Measurements from ENCODE around the gene FAM149B1.

The FAM149B1 gene

DNA sequence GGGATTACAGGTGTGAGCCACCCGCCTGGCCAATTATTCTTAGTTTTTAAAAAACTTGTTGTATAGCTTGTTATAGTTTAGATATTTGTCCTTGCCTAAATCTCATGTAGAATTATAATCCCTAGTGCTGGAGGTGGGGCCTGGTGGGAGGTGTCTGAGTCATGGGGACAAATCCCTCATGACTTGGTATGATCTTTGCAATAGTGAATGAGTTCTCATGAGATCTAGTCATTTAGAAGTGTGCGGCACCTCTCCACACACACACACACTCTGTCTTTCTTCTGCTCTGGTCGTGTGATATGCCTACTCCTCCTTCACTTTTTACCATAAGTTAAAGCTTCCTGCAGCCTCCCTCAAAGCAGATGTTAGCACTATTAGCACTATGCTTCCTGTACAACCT, 37.2 kb downstream of the FAM149B1 start:
- TF ChIP-seq, protein P1, sequence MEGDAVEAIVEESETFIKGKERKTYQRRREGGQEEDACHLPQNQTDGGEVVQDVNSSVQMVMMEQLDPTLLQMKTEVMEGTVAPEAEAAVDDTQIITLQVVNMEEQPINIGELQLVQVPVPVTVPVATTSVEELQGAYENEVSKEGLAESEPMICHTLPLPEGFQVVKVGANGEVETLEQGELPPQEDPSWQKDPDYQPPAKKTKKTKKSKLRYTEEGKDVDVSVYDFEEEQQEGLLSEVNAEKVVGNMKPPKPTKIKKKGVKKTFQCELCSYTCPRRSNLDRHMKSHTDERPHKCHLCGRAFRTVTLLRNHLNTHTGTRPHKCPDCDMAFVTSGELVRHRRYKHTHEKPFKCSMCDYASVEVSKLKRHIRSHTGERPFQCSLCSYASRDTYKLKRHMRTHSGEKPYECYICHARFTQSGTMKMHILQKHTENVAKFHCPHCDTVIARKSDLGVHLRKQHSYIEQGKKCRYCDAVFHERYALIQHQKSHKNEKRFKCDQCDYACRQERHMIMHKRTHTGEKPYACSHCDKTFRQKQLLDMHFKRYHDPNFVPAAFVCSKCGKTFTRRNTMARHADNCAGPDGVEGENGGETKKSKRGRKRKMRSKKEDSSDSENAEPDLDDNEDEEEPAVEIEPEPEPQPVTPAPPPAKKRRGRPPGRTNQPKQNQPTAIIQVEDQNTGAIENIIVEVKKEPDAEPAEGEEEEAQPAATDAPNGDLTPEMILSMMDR (conservative IDR thresholded peaks at IDR 0.05; ENCODE audit: low read length): no peak
- DNase-seq (ENCODE audit: low read depth): no peak
- no peak overlapping the region for H3K4me3 ChIP-seq (ENCODE audit: low read length)

DNA sequence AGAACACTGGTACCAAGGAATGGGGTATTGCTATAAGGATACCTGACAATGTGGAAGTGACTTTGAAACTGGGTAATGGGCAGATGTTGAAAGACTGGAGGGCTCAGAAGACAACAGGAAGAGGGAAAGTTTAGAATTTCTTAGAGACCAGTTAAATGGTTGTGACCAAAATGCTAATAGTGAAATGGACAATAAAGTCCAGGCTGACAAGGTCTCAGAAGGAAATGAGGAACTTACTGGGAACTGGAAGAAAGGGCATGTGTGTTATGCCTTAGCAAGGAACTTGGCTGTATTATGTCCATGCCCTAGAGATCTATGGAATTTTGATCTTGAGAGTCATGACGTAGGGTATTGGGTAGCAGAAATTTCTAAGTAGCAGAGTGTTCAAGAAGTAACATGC, 38.0 kb downstream of the FAM149B1 start:
- TF ChIP-seq, protein P1 (conservative IDR thresholded peaks at IDR 0.05; ENCODE audit: low read length): no peak
- H3K4me3 ChIP-seq (ENCODE audit: low read length): no peak overlapping the region
- DNase-seq (ENCODE audit: low read depth): no peak

DNA sequence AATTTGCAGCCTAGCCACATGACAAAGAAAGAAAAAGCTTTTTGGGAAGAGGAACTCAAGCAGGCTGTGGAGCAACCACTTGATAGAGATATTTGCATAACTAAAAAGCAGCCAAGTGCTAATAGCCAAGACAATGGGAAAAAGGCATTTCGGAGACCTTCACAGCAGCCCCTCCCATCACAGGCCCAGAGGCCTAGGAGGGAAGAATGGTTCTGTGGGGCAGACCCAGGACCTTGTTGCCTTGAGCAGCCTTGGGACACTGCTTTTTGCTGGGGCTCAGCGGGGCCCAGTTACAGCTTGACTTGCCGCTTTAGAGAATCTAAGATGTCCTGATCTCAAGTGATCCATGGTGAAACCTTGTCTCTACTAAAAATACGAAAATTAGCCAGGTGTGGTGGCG, 38.5 kb downstream of the FAM149B1 start:
- no peak overlapping the region for H3K4me3 ChIP-seq (ENCODE audit: low read length)
- TF ChIP-seq, protein P1 (conservative IDR thresholded peaks at IDR 0.05; ENCODE audit: low read length): no peak
- DNase-seq (ENCODE audit: low read depth): no peak

DNA sequence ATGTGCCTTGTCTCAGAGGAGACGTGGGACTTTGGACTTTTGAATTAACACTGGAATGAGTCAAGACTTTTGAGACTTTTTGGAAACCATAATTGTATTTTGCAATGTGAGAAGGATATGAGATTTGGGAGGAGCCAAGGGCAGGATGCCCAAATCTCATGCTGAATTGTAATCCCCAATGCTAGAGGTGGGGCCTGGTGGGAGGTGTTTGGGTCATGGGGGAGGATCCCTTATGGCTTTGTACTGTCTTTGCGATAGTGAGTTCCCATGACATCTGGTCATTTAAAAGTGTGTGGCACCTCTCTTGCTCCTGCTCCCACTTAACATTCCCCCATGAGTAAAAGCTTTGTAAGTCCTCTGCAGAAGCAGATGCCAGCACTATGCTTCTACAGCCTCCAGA, 40.0 kb downstream of the FAM149B1 start:
- no peak overlapping the region for H3K4me3 ChIP-seq (ENCODE audit: low read length)
- no peak for DNase-seq (ENCODE audit: low read depth)
- TF ChIP-seq, protein P1 (conservative IDR thresholded peaks at IDR 0.05; ENCODE audit: low read length): no peak

DNA sequence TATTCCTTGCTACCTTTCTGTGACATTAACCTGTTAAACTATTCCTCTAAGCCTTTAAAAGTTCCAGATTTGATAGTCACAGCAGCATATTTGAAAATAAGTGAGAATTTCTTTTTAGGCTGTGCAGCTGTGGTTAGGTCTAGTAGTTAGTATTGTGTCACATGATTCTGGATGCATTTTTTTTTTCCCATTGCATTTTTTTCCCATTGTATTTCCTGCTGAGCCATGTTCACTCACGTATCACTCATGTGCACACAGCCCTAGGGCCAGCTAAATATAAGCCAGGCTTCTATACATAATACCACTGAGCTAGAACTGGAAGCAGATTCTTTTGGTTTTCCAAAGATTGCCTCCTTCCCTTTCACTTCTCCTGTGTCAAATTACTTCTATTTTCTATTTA, 41.8 kb downstream of the FAM149B1 start:
- TF ChIP-seq, protein P1 (conservative IDR thresholded peaks at IDR 0.05; ENCODE audit: low read length): no peak
- H3K4me3 ChIP-seq (ENCODE audit: low read length): no peak overlapping the region
- DNase-seq (ENCODE audit: low read depth): peak; percentile 48

DNA sequence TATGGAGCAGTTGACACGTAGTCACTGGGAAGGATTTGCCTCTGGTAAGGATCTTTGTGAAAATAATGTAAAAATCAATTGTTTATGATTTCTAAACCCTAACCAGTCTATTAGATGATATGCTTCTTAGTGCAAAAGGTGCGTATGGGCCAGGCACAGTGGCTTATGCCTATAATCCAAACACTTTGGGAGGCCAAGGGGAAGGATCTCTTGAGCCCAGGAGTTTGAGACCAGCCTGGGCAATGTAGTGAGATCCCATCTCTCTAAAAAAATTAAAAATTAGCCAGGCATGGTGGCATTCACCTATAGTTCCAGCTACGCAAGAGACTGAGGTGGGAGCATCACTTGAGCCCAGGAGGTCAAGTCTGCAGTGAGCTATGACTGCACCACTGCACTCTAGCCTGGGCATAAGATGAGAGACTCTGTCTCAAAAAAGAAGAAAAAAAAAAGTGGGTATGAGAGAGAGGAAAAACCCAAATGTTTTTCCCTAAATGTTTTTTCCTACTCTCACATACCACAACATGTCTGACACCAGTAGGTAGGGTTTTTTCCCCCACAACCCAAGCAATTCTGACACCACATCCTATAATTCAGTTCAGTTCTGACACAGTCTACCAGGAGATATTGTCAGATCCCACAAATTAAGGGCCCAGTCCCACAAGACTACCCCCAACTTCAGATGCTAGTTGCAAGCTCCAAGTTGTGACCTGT, 42.6 kb downstream of the FAM149B1 start:
- no peak overlapping the region for H3K4me3 ChIP-seq (ENCODE audit: low read length)
- TF ChIP-seq, protein P1 (conservative IDR thresholded peaks at IDR 0.05; ENCODE audit: low read length): no peak
- DNase-seq (ENCODE audit: low read depth): no peak

DNA sequence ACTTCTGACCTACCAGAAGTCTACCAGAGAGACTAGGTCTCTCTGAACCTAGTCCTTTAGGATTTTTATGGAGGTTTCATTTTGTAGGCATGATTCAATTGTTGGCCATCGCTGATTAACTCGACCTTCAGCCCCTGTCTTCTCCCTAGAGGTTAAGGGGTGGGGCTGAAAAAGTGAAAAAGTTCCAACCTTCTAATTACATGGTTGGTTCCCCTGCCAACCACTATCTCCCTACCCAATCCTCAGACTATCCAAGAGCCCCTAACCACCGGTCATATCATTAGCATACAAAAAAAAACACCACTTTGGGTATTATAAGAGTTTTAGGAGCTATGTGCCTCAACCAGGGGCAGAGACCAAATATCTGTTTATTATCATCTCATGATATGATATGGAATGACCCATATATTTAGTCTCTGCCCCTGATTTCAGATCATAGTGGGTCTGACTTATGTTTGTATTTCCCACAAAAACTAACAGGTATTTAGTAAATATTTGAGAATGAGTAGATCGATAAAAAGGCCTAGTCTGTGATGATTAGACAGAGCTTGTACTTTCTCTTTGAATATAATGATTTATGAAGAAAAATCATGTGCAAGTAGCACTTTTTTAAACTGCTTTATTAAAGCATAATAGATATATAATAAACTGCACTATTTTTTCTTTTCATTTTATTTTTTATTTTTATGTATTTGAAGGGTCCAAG, 43.3 kb downstream of the FAM149B1 start:
- TF ChIP-seq, protein P1 (conservative IDR thresholded peaks at IDR 0.05; ENCODE audit: low read length): no peak
- no peak overlapping the region for H3K4me3 ChIP-seq (ENCODE audit: low read length)
- DNase-seq (ENCODE audit: low read depth): no peak
